OCI-M1 (cell line): ENCODE measurements around the gene TYW5.
A peak's percentile ranks its signal among the peaks of the same experiment; 100 is the strongest.

Experiments used
- DNase-seq: peaks from one replicate; lab custom pipeline; 2025; lab: John Stamatoyannopoulos, UW

The TYW5 gene

DNA sequence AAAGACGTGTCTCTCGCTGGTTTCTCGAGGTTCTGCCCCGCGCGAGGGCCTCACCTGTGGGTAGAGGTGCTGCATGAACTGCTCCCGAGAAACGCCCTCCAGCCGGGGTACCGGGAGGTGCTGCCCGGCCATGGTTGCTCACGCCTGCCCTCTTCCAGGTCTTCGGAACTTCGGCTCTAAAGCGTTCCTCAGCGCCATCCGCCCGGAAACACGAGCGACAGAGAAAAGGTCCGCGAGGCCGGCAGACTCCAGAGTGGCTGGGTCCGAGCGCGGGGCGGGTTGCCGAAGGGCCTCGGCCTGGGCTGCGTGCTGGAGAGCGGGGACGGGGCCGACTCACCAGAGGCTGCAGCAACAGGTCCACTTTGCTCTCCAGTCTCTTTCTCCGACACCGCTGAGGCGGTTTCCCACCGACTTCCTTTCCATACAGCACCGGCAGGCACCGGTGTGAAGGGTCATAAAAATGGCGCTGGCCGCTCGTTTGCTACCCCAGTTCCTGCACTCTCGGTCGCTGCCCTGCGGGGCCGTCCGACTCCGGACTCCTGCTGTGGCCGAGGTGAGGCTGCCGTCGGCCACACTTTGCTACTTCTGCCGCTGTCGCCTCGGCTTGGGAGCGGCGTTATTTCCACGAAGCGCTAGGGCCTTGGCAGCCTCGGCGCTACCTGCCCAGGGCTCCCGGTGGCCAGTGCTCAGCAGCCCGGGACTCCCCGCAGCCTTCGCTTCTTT, at the start of gene TYW5, which contains the start of gene MAIP1:
Gene TYW5 (minus strand): TSS at position 153 of the 723 bp plus-strand sequence. CDS start 21 bp downstream, at position 132.
Gene MAIP1 (plus strand): TSS at position 244 of the 723 bp plus-strand sequence. CDS start 217 bp downstream, at position 461.
- DNase-seq, result peak; percentile 87

- DNase-seq, result no peak
These were observed 48.2 kb upstream of the TYW5 start for GRCh38 chr2:200003444-200003843.

DNA sequence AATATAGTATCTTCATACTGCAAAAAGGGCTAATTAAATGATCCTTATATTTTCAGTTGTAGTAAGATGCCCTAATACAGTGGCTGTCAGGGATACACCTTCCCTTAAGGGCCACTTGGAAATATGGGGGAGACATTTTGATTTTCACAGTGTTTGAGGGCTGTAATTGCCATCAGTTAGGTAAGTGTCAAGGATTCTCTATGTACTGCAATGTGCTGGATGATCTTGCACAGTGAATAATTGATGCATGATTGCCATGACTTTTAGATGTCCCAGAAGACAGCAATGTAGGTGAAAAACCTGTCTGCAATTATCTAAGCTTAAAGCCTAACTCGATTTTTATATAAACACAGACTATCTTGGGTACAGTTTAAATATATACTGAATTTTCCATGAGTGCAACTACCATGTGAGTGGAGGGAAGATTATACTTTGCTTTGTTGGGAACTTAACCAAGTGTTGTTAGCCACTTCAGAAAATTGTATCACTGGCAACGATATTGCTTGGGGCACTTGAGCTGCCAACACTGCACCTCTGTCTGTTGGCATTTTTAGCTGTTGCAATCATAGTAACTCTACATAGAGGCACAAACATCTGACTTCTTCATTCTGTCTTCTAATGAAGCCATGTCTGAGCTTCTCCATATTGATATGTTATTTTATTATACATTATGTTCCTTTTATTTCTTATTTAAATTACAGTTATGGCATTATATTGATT, 45.3 kb upstream of the TYW5 start:
- no peak for DNase-seq

DNA sequence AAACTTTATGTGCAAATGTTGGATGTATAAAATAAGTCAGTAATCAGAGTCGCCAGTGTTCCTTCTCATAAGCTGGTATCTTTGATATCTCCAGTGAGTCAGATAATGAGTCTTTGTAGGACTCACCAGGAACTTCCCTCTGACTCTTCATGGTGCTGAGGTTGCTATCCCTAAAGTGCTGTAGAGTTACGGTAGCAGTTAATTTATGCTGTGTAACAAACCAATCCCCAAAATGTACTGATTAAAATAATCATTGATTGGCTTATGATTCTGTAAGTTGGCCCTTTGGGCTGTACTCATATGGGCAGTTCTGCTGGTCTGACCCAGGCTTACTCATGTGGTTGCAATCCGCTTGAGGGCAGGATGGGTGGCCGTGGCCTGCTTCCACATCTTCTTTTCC, 43.9 kb upstream of the TYW5 start:
- no peak for DNase-seq

DNA sequence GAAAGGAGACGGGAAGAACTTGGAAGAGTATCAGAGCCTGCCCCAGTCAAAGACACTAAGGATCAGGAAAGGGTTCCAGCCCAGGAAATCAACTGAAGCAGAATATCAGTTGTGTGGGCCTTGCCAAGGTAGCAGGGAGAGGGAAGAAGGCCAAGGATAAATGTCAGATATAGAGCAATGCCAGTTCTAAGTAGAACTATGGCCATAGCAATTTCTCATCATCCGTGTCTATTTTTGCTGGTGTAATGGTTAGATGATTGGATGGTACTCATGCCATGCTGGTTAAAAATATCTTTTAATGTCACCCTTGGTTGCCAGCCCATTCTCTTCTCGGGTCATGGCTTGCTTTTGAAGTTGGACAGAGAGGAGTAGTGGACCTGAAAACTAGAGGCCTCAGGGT, 42.0 kb upstream of the TYW5 start:
- DNase-seq, result no peak

- no peak for DNase-seq
These were observed 39.6 kb upstream of the TYW5 start for GRCh38 chr2:199994896-199995295.

DNA sequence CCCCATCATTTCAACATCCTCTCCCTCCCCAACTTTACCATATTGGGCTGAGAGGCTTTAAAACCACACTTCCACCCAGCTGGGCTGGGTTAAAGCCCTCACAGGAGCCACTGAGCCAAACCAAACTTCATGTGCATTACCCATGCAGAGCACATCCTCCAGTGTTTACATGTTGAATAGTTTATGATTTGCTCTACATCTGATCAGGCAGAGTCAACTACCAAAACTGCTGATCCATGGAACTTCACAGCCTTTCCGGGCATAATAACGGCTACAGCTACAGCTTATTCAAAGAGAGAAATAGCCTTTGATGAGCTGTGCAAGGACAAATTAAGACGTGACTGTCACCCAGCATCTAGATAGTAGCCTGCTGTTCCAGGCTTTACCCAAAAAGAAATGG, 39.1 kb upstream of the TYW5 start:
- DNase-seq, result no peak

DNA sequence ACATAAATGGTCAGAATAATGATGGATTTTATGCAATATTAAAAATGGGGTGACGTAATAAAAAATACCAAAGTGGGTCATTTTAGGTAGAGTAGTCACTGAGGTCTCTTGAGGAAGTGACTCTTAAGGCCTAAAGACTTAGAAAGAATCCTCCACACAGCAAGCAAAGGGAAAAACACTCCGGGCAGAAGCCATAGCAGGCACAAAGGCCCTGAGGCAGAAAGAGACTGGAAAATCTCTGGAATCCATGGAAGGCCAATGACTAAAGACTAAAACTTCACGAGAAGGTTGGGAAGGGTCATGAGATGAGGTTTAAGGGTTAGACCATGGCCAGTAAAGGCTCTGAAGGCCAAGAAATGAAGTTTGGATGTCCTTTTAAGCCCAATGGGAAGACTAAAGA, 37.0 kb upstream of the TYW5 start:
- DNase-seq, result no peak

GRCh38 chr2:199991691-199992090, 36.4 kb upstream of the TYW5 start:
- no peak for DNase-seq

DNA sequence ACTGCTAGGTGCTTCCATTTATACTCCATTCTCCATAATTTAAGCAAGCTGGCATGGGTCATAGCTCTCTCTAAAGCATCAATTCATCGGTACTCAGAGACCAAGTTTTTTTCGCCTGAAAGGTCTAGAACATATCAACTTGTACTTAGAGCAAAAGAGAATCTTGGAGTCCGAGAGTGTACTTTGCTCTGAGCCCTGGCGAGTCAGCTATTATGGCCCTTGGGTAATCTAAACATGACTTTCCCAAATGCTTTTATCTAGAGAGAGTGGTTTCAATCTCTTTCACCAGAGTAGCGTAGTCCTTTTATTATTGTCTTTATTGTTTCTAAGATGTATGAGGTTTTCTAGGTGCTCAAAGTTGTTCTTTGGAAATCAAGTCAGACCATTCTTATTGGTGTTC, 34.5 kb upstream of the TYW5 start:
- no peak for DNase-seq

- DNase-seq, result peak; percentile 72
These were observed 32.9 kb upstream of the TYW5 start for GRCh38 chr2:199988151-199988550.

- DNase-seq, result peak; percentile 90
These were observed 32.3 kb upstream of the TYW5 start for GRCh38 chr2:199987586-199987985.

- DNase-seq, result peak; percentile 89
These were observed 30.4 kb upstream of the TYW5 start for GRCh38 chr2:199985625-199986207.

DNA sequence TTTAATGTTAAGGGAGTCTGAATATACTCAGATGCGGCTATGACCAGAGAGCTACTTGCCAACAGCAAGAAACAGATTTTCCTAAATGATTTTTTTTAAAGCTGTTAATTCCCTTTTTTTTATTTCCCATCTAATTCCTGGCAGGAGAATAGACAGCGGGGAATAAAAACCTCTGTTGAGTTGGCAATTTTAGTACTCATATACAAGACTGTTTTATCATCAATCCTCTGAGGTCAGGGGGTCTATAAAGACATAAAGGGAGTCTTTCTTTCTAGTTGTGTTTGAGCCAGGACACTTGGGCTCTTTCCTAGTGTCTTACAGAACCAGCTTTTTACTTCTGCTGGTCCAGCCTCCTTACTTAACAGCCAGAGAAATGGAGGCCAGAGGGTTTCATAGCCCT, 29.5 kb upstream of the TYW5 start:
- DNase-seq, result no peak

DNA sequence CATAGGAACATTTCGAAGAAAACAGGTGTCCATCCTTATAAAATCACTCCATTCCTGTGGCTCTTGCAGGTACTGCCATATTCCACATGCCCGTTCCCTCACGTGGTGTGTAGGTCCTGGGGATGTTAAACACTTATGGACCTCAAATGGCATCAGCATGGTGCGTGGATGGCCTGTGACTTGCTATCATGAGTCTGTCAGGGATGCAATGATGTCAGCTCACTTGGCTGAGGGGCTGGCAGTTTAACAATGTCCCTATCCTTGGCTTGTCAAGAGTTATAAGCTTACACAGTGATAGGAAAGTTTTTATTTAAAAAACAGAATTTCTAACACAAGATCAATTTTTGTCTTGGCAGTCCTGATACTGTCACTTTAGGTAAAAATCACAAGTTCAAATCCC, 28.9 kb upstream of the TYW5 start:
- no peak for DNase-seq

- no peak for DNase-seq
These were observed 28.2 kb upstream of the TYW5 start for GRCh38 chr2:199983534-199983933.

DNA sequence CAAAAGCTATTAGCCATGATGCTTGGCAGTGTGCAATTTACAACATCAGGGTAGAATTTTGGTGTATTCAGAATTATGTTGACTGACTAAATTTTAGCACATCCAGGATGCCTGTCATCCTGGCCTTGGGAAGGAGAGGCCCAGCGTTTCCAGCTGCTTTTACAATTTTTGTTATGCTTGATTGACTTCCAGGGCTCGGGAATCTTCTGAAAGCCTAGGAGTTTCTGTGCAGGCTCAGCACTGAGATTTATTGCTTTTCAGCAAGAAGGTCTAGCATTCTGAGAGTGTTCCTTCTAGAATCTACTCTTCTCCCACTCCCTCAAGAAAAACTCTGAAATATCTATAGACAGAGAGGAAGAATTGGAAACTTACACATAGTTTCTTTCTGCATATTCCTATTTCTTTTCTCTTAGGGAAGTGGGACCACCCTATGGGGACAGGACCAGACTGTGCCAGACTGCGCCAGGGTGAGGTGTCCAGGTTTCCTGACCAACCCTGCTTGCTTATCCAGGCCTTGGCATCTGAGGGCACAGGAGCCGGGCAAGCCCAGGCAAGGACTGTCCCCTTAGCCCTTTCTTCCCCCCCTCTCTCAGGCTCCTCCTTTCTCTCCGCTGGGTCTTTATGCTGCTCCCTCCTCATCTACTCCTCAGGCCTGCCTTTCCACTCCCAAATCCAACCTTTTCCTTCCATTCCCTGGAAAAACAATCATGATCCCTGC, 27.0 kb upstream of the TYW5 start:
- DNase-seq, result no peak

GRCh38 chr2:199979832-199980628, 24.7 kb upstream of the TYW5 start:
- DNase-seq, result peak; percentile 88

- no peak for DNase-seq
These were observed 24.1 kb upstream of the TYW5 start for GRCh38 chr2:199979398-199979797.

DNA sequence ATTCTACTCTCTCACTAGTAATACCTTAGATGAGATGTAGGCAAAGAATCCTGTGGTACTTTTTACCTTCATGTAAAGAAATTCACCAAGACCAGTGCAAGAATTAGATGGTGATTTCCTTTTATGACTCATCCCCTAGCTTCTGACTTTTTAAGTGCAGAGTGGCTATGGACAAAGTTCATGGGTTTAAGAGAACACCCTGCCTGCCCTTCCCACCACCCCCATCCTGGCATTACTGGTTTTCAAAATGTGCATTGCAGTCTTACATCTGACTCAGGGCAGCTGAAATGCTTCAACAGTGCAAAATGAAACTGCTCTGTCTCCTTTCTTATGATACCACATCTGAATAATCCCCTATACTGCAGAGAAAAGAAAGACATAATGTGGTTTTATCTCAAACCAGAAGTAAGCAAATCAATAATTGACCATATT, 22.7 kb upstream of the TYW5 start:
- DNase-seq, result peak; percentile 23

GRCh38 chr2:199975273-199975895, 20.1 kb upstream of the TYW5 start:
- peak; percentile 7 for DNase-seq
